Middle frontal gyrus (tissue), 1 donor: ENCODE measurements around the gene CCL14.
A peak's percentile ranks its signal among the peaks of the same experiment; 100 is the strongest.

Source experiments
- DNase-seq: peaks from one replicate; pipeline ENCODE4 v3.0.0-alpha.2; 2015; ENCODE audit warnings: low spot score; ENCODE audit errors: extremely low spot score

The CCL14 gene

DNA sequence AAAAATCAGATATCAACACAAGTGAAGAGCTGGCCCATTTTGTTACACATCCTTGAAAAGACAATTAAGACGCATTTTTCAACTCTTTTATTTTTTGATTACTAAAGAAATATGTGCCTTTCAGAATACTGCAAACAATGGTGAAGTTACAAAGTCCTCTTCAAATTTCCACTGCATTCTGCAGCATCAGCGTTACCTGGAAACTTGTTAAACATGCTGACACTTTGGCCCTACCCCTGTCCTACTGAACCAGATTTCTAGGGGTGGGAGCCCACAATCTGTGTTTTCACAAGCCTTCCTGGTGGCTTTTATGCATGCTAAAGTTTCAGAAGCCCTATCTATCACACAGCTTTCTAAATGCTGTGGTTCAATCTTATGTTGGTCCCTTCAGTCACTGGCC is 4.5 kb upstream of the CCL14 start:
- no peak for DNase-seq

- DNase-seq, result no peak
Observed at GRCh38 chr17:35988164-35988563, 1.6 kb upstream of the CCL14 start.

GRCh38 chr17:35984140-35984539 is 2.4 kb downstream of the CCL14 start:
- DNase-seq, result no peak

- DNase-seq, result no peak
Observed at GRCh38 chr17:35982409-35983191, 3.9 kb downstream of the CCL14 start.

DNA sequence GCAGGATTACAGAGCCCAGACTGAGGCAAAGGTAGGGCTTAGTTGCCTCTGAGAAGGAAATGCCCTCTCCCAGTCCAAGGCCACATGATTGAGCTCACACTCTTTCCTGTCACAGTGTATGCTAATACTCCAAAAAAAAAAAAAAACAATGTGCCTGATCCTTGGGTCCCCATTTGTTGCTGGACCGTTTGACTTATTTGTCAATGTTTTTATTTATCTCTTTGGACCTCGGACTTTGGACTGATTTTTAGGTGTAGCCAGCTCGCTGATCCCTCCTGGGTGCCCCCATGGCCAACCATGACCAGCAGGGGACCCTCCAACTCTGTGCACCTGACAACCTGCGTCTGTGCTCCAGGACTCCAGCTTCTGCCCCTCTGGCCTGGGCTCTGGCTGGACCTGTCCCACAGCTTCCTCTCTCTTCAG is 4.6 kb downstream of the CCL14 start:
- DNase-seq, result no peak

GRCh38 chr17:35981246-35981645 is 5.3 kb downstream of the CCL14 start, which contains the start of gene CCL16:
Gene CCL16, minus strand, starts transcription at chr17:35981497. Its CDS starts 77 bp downstream, at chr17:35981420.
- DNase-seq, result no peak

DNA sequence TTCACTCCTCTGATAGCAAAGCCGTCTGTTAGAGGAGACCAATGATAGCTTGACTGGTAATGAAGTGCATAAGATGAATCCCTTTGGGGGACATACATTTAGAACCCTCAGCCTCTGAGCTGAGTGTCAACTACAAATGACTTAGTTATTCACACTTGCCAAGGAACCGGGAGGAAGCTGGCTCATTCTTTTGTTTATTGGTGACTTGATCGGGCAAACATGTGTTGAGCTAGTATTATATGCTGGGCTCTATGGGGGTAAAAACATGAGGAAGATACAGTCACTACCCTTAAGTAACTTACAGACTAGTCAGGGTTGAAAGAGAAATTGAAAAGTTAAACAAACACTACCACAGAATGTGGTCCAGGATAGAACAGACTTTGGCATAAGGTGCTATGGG is 8.2 kb downstream of the CCL14 start:
- no peak for DNase-seq

GRCh38 chr17:35977509-35977908 is 9.0 kb downstream of the CCL14 start:
- DNase-seq, result no peak

- DNase-seq, result no peak
Observed at GRCh38 chr17:35973333-35974260, 12.9 kb downstream of the CCL14 start.

DNA sequence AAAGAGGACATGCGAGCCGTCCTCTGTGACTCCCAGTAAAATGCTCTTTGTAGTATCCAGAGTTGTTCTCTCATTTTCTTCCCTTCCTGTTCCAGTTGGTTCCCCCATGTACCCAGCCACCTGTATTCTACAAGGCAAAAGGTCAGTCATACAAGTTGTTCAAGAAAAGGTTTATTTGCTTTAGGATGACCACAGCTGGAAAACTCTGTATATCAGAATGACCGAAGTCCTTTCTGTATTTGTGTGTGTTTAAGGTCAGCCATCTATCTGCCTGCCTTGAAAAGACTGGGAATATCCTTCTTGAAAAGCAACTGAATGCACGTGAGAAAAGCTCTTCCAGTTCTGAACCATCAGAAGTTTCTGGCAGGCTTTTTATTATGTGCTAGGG is 13.6 kb downstream of the CCL14 start:
- DNase-seq, result no peak

- DNase-seq, result no peak
Observed at GRCh38 chr17:35972535-35972934, 14.0 kb downstream of the CCL14 start.

DNA sequence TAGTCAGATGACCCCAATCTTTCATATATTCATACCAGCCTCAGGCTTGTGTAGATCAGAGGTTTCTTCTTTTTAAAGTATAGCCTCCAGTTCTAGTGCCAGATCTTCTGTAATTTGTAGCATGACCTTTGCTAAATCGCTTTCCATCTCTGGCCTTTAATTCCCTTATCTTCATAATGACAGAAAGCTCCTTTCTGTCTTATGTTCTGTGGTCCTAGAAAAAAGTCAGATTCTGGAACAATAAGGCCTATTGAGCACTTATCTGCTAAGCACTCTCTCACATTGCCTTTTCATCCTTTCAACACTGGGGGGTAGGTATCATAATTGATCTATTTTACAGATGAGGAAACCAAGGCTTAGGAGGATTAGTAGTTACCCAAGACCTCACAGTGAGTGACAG is 14.5 kb downstream of the CCL14 start:
- no peak for DNase-seq

DNA sequence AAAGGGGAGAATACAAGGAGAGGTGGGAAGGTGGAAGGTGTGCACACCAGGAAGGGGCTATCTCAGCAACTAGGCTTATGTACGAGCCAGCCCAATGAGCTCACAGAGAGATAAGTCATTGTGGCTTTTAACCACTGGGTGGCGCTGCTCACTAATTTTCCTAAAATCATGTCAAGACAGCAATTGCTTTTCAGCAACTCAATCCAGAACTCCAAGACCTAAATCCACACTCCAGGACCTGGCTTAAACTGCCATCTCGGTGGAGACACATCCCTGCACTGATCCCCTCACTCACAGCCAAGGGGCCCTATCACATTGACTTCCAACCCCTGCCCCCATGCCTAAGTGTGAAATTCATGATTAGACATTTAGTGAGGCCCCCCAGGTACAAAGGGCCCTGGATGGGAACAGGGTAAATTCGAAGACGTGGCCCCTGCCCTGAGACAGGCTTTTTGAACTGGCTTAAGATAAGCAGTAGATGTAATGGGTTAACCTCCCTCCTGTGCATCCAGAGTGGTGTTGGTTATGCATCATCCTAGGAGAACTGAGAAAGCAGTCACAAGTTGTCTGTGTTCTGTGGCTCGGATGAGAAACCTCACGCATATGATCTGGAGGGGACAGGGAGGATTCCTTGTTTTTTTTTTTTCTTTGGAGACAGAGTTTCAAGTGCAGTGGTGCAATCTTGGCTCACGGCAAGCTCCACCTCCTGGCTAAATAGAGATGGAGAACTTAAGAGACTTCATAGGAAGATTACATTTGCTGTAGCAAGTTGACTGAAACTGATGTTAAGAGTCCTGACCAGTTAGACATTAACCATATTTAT is 16.8 kb downstream of the CCL14 start:
- peak; percentile 73 for DNase-seq

DNA sequence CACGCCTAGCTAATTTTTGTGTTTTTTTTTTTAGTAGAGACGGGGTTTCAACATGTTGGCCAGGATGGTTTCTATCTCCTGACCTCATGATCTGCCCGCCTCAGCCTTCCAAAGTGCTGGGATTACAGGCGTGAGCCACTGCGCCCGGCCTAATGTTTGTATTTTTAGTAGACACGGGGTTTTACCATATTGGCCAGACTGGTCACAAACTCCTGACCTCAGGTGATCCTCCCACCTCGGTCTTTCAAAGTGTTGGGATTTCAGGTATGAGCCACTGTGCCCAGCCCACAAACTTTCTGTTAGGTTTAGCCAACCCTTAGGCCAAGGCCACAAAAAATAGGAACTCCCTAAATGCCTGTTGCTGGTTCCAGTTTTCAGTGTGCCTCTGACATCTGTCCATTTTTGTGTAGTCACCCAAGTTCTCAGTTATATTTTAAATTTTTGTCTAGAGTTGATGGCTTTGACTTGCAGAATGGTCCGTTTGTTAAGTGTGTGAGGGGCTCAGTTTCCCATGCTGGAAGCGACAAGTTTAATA is 17.9 kb downstream of the CCL14 start:
- DNase-seq, result no peak

GRCh38 chr17:35965272-35965671 is 21.3 kb downstream of the CCL14 start:
- no peak for DNase-seq

DNA sequence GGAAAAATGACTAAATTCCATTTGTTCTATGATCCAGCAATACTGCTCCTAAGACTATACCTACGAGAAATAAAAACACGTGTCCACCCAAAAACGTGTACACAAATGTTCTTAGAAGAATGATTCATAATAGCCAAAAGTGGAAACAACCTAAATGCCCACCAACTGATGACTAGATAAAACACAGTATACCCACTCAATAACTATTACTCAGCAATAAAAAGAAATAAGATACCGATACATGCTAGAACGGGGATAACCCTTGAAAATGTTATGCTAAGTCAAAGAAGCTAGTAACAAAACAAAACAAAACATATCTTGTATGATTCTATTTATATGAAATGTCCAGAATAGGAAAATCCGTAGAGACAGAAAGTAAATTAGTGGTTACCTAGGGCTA is 22.9 kb downstream of the CCL14 start:
- DNase-seq, result no peak

DNA sequence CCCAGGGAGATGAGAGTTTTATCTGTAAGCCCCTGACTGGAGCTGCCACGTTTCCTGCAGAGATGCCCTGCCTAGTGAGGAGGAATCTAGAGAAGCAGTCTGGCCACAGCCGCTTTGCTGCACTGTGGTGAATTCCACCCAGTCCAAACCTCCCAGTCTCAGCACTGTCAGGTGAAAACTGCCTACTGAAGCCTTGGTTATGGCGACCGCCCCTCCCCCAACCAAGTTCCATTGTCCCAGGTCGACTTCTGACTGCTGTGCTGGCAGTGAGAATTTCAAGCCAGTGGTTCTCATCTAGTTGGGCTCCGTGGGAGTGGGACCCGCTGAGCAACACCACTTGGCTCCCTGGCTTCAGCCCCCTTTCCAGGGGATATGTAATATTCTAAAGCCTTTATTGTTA is 32.8 kb downstream of the CCL14 start:
- DNase-seq, result no peak

DNA sequence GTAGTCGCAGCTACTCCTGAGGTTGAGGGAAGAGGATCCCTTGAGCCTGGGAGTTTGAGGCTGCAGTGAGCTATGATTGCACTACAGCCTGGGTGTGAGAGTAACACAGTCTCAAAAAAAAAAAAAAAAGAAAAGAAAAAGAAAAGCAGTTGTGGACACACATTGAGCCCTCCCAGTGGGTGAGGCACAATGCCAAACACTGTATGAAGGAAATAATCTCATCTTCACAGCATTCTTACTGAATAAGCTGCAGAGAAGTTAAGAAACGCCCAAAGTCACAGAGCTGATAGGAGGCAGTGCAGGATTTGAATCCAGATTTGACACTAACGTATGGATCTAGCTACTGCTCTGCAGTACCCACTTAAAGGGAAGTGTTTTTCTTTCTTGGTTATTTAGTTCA is 37.1 kb downstream of the CCL14 start:
- DNase-seq, result no peak

- no peak for DNase-seq
Observed at GRCh38 chr17:35948092-35948491, 38.4 kb downstream of the CCL14 start.

GRCh38 chr17:35947156-35947585 is 39.4 kb downstream of the CCL14 start:
- DNase-seq, result no peak

GRCh38 chr17:35944151-35944550 is 42.4 kb downstream of the CCL14 start:
- DNase-seq, result no peak
